ENCODE results near the gene XPO6. TPM values are rescaled to one million over a fixed set of nuclear protein-coding genes. Genes with fewer than 3 reads are reported as not detected.

XPO6 gene
- total RNA-seq, 1 donor from 2014 or later: 82.9 TPM

- DNase-seq (ENCODE audit: low spot score, unreplicated experiment): no peak
- TF ChIP-seq CTCF (IDR thresholded peaks at IDR 0.05; ENCODE audit: unreplicated experiment): no peak
- Mint-ChIP-seq H3K4me3 (ENCODE audit: low read depth) (no peak overlapping the region), H3K4me1 (ENCODE audit: low read depth) (no peaks in the 10 kb centered on the region), H3K27ac (no peak overlapping the region), H3K9me3 (ENCODE audit: low read depth) (no peaks in the 10 kb centered on the region), H3K36me3 (ENCODE audit: insufficient read depth) (peaks cover 13% of the 10 kb centered on the region), H3K27me3 (no peaks in the 10 kb centered on the region)
These were observed 108.1 kb downstream of the XPO6 start for GRCh38 chr16:28103516-28104170.

- peaks cover 17% of the 10 kb centered on the region for H3K36me3 Mint-ChIP-seq (ENCODE audit: insufficient read depth)
- no peaks in the 10 kb centered on the region for H3K27me3 Mint-ChIP-seq
- no peaks in the 10 kb centered on the region for H3K4me1 Mint-ChIP-seq (ENCODE audit: low read depth)
- DNase-seq (ENCODE audit: low spot score, unreplicated experiment): no peak
- H3K27ac Mint-ChIP-seq: no peak overlapping the region
- no peak for TF ChIP-seq CTCF (IDR thresholded peaks at IDR 0.05; ENCODE audit: unreplicated experiment)
- no peak overlapping the region for H3K4me3 Mint-ChIP-seq (ENCODE audit: low read depth)
- H3K9me3 Mint-ChIP-seq (ENCODE audit: low read depth): no peaks in the 10 kb centered on the region
These were observed 110.3 kb downstream of the XPO6 start for GRCh38 chr16:28101533-28101890.

- no peak for TF ChIP-seq CTCF (IDR thresholded peaks at IDR 0.05; ENCODE audit: unreplicated experiment)
- no peaks in the 10 kb centered on the region for H3K9me3 Mint-ChIP-seq (ENCODE audit: low read depth)
- DNase-seq (ENCODE audit: low spot score, unreplicated experiment): no peak
- H3K27me3 Mint-ChIP-seq: no peaks in the 10 kb centered on the region
- H3K36me3 Mint-ChIP-seq (ENCODE audit: insufficient read depth): peaks cover 15% of the 10 kb centered on the region
- no peak overlapping the region for H3K4me3 Mint-ChIP-seq (ENCODE audit: low read depth)
- no peaks in the 10 kb centered on the region for H3K4me1 Mint-ChIP-seq (ENCODE audit: low read depth)
- no peak overlapping the region for H3K27ac Mint-ChIP-seq
These were observed 110.8 kb downstream of the XPO6 start for GRCh38 chr16:28100810-28101532.

- Mint-ChIP-seq H3K27ac (no peak overlapping the region), H3K27me3 (no peaks in the 10 kb centered on the region), H3K36me3 (ENCODE audit: insufficient read depth) (peaks cover 11% of the 10 kb centered on the region), H3K4me3 (ENCODE audit: low read depth) (no peak overlapping the region), H3K9me3 (ENCODE audit: low read depth) (no peaks in the 10 kb centered on the region), H3K4me1 (ENCODE audit: low read depth) (no peaks in the 10 kb centered on the region)
- TF ChIP-seq CTCF (IDR thresholded peaks at IDR 0.05; ENCODE audit: unreplicated experiment): no peak
- DNase-seq (ENCODE audit: low spot score, unreplicated experiment): no peak
These were observed 112.5 kb downstream of the XPO6 start for GRCh38 chr16:28098959-28099945.
